Activated CD4-positive, alpha-beta T cell treated with anti-CD3 and anti-CD28 coated beads, Interleukin-2, amount 50 U/mL, for 24 hours (primary cell): ENCODE results near the gene CAPN5.
"Not testable (repeated sequence)": the region's sequence is repeated elsewhere in the genome, so short reads cannot be mapped to it uniquely, and the experiment has no call there.

Experiments
- DNase-seq, 2 donors: peaks; one replicate each; pipeline ENCODE4 v3.0.0-alpha.2; 2020; ENCODE audit warnings: low read depth in 1 of 2, low spot score in 1 of 2

Gene CAPN5

DNA sequence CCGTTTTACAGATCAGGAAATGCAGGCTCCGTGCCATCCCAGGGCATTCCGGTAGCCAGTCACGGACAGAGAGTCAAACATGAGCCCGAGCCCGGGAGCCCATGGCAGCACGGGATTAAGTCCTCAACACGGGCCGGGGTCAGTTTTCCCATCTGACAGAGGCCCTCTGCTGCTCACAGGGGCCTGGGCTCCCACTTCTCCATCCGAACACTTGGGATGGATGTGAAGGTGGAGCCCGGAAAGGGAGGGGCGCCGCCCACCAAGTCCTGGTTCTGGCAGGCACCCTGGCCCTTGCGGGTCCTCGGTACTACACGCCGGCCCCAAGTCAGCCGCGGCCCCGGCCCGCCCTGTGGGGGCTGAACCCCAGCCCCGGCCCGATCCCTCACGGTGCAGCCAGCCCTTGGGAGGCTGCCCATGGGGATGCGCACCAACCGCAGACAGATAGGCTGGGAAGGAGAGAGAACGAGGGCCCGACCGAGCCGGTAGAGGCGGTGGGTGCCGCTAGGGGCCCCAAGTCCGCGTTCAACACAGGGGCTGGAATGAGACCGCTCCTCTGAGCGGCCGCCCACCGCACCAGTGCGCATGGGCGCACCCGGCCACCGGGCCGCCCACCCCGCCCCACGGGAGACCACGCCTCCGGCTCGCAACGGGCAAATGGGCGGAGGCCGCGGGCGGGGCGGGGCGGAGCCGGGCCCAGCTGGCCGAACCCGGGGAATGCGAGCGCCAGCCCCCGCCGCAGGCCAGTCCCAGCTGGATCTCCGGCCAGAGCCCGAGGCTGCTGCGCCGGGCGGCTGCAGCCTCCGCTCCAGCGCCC lies at the start of gene CAPN5:
Gene CAPN5 (plus strand): TSS at position 743 of the 814 bp plus-strand sequence. CDS start 17,916 bp downstream, outside the sequence.
- DNase-seq, result peak; percentile 73 to 75

DNA sequence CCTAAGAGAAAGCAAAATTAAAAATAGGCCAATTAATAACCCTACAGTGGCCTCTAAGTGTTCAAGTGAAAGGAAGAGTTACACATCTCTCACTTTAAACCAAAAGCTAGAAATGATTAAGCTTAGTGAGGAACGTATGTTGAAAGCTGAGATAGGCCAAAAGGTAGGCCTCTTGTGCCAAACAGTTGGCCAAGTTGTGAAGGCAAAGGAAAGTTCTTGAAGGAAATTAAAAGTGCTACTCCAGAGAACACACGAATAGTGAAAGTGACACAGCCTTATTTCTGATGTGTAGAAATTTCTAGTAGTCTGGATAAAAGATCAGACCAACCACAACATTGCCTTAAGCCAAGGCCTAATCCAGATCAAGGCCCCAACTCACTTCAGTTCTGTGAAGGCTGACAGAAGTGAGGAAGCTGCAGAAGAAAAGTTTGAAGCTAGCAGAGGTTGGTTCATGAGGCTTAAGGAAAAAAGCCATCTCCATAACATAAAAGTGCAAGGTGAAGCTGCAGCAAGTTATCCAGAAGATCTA lies 48.3 kb upstream of the CAPN5 start:
- not testable (repeated sequence) for DNase-seq

DNA sequence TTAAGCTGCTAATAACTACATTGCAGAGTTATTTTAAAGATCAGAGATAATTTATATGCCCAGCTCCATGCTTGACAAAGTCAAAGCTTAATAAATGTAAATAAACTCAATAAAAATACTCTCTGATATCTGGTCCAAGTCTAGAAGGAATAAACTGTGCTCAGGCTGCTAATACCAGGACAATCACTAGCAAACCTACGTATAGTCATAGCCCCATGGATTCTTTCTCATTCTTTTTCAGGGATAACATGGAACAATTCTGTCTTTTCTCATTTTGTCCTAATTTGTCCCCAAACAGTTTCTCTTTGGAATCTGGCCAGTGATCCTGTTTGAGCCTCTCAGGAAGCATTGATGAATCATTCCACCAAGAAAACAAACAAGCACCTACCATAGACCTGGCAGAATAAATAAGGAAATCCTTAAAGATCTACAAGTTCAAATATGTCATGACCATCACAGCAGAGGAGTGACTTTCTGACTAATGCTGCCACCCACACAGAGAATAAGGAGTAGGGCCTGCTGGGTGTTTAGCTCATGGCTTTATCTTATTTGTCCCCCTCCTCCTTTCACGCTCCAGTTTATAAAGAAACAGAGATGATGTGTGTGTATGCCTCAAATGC lies 46.7 kb upstream of the CAPN5 start:
- DNase-seq, result no peak

DNA sequence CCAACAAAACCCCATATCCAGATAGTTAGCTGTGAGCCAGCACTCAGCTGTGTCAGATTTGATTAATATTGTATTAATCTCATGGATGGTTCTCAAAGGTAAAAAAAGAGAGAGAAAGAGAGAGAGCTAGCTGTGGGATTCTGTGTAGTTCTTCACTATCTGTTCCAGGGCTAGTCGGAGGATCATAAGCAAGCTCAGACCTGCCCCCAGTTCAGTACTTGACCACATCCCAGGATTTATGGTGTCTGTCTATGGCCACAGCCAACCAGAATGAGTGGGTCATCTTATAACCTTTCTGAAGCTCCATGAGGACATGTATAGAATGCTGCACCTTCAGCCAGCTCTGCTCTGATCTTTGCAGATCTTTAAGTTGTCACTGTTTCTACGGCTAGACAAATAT lies 46.0 kb upstream of the CAPN5 start:
- no peak for DNase-seq

DNA sequence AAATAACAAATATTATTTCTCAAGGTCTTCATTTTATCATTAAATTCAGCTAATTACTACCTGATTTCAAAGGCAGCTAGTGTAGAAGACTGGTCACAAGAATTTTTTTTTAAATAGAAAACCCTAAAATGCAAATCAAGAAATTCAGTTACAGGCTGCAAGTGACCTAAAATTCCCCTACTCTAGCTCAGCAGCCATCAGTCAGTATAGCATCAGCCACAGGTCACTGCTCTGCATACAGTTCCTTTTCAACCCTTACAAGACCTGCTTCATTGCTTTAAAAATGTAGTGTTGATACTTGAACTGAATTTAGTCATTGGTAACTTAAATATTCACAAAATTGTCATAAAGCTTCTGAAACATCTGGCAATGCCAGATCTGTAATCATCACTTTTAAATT lies 42.0 kb upstream of the CAPN5 start:
- no peak for DNase-seq

DNA sequence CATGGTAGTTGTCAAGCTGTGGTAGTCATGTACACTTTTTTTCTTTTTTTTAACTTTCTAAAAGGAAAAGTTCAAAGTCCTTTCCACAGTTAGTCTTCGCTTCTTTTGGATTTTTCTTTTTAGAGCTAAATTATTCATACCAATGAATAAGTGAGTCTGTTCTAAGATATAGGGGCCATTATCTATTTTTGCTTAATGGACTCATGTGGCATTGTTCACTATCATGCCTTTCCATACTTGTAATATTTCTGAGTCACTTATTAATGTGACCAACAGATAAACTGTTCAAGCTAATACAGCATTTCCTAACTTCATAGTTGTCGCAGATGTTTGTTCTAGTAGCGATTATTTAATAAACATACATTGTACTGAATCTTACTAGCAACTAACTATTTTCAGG lies 40.5 kb upstream of the CAPN5 start:
- DNase-seq, result no peak

DNA sequence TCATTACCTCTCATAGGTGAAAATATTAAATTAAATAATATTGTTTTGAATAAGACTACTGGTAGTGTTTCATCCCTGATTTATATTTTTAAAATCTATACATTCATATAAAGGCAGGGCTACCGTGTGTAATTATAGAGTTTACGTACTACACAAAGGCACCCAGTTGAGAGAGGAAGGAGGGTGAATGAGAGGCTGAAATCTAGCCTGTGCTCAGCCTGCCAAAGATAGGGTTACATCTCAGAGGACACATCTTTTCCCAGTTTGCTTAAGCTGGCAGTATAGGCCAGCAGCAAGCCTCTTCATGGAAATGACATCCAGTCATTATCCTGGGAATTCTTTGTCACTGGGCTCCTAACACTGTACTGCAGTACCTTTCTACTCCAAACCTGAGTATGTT lies 40.0 kb upstream of the CAPN5 start:
- DNase-seq, result no peak

DNA sequence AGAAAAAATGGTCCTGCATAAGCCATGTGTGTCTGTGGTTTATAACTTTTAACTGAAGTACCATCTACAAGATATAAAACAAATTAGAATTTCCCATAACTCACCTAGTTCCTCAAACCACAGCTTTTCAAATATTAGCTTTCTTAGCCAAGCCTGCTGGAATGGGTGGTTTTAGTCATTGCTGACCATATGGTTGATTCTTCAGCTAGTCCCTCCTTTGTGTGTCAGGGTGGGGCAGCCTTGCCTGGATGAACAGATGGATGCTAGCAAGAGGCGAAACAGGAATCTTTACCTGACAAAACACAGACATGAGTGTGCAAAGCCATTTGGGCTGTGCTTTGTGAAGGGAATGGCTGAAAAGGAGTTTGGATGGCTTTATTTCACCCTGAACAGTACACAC lies 39.5 kb upstream of the CAPN5 start:
- DNase-seq, result no peak

DNA sequence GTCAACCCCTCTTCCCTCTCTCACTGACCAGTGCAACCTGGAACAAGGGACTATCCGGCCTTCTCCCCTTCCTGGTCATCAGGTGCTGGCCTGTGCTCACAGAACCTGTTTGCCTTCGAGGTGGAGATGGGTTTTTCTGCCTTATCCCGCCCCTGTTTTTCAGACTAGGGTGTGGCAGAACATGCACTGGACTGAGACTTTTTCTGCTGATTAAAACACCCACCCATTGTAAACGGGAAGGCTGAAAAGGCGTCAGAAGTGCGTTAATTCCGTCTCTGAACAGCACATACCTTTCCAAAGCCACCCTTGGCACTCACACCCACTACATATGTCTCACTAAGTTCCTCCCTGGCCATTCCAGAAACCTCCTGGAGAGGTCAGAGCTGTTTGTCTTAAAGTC lies 36.9 kb upstream of the CAPN5 start:
- DNase-seq, result no peak

DNA sequence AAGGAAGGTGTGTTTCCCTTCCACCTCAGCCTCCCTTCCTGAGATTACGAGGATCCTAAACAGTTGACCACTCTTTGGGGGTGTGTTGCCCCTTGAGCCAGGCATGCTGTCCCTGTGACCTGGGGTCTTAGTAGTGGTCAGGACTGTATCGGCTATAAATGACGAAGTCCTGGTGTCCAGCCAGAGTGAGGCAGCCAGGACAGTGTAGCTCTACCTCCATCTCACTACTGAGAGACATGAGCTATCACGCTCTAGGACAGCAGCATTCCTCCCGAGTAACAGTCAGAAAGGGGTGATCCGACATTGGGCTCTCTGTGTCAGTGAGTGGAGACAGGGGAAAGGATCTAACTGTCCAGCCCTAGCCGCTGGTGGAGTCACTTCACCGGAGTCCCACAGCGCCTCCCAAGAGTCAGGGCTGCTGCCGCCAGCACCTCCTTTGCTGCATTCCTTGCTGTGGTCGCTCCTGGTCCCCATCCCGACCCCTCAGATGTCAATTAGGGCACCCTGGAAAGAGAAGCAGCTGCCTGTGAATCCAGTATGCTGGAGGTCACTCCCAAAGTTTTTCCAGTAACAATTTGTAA lies 35.8 kb upstream of the CAPN5 start:
- no peak for DNase-seq

DNA sequence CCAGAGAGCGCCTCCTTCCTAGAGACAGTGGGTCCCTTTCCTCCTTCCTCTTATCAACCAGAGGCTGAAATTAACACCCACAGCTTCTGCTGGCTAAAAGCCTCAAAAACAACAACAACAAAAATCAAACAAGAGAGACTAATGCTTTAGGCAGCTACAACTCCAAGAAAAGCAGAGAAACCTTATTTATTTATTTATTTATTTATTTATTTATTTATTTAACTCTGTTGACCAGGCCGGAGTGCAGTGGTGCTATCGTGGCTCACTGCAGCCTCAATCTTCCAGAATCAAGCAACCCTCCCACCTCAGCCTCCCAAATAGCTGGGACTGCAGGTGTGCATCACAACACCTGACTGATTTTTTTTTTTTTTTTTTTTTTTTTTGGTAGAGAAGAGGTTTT lies 35.2 kb upstream of the CAPN5 start:
- no peak for DNase-seq

DNA sequence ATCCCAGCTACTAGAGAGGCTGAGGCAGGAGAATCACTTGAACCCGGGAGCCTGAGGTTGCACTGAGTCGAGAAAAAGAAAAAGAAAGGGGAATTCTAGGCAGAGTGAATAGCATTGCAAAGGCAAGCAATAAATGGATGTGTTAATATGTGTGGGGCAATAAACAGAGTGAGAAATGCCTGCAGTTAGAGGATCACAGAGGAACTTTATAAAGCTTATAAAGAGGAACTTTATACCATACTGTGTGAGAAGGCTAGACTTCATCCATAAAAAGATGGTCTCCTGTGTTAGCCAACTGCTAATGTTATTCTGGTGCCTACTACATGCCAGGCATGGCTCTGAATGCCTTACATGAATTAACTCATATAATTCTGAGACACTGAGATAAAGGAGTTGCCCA lies 31.7 kb upstream of the CAPN5 start:
- no peak for DNase-seq

DNA sequence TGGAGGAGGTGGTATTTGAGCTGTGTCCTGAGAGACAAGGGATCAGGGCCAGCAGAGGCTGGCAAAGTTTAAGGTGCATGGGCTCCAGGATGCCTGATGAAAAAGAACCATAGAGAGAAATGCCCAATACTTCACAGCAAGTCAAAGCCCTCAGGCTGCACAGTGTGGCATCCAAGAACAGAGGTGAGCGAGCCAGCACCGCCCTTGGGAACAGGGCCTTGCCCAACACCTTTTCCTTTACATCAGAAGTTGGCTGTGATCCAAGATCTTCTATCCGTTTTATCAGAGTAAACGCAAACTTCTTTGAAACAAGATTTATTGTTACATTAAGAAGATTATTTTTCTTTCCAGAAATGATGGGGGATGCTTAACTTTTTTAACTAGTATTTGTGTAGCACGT lies 31.2 kb upstream of the CAPN5 start:
- no peak for DNase-seq

DNA sequence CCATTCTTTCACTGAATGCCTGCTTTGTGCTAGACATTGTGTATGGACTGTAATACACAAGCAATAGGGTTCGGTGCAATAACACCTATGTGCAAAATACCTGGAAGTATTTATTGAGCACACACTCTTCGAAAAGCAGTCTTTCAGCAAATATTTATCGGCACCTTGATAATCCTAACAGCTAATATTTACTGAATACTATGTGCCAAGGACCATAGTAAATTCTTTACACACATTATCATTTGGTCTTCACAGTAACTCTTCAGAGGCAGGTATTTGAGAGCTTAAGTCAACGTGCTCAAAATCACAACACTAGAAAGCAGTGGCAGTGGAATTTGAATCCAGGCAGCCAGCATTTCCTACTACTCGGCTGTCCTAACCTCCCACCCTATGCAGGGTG lies 30.4 kb upstream of the CAPN5 start:
- DNase-seq, result no peak

DNA sequence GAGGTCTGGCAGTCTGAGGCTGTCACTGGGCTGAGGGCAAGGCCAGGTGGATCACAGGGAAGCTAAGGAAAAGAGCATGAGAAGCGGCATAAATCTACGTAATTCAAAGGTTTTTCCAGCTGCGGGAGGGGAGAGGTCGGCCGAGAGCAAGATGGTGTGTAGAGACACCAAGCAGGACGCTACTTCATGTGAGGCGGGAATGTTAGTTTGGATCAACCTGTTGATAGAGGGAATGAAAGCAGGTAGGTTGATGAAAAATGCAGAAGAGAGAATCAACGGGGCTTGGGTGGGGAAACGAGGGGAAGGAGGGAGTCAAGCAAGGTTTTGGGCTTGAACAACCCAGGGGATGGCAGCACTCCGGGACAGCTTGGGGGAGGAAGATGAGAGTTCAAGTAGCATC lies 29.7 kb upstream of the CAPN5 start:
- DNase-seq, result no peak

DNA sequence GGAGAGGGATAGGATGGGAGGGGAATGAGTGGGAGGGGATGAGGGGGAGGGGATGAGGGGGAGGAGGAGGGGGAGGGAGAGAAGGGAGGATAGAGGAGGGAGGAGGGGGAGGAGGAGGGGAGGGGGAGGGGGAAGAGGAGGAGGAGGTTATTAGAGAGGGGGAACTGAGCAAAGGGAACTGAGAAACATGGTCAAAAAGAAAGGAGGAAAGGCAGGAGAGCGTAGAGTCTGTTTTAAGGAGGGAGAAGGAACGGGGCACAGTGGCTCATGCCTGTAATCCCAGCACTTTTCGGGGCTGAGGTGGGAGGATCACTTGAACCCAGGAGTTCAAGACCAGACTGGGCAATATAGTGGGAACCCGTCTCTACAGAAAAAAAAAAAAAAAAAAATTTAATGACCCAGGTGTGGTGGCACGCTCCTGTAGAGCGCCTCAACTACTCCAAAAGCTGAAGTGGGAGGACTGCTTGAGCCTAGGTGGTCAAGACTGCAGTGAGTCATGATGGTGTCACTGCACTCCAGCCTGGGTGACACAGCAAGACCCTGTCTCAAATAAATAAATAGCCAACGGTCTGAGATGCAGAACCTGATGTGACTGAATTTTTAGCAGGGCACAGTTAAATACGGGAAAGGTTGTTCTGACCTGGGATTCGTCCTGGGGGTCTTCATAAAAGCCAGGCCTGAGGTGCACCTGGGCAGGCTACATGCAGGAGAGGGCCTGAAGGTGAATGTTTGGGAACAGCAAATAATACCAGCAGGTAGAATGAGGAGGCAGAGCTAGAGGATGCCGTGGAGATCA lies 28.5 kb upstream of the CAPN5 start:
- no peak for DNase-seq

DNA sequence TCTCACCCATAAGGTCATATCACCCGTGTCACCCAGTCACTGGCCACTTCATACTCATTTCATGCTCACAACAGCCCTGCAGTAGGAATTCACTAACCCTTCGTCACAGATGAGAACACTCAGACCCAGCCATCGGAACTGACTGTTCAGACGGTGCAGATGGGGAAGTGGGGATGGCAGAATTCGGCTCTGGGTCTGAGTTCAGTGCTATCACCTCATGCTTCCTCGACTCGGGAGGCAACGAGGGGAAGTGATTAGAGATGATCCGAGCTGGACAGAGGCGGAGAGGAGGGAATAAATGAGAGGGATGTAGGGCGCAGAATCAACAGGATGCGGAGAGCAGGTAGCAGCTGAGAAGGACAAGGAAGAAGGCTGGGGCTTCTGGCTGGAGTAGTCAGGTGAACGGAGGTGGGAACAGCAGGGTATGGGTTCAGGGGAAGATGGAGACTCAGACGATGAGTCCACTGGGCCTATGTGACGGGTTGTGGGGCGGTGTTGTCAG lies 27.9 kb upstream of the CAPN5 start:
- no peak for DNase-seq

DNA sequence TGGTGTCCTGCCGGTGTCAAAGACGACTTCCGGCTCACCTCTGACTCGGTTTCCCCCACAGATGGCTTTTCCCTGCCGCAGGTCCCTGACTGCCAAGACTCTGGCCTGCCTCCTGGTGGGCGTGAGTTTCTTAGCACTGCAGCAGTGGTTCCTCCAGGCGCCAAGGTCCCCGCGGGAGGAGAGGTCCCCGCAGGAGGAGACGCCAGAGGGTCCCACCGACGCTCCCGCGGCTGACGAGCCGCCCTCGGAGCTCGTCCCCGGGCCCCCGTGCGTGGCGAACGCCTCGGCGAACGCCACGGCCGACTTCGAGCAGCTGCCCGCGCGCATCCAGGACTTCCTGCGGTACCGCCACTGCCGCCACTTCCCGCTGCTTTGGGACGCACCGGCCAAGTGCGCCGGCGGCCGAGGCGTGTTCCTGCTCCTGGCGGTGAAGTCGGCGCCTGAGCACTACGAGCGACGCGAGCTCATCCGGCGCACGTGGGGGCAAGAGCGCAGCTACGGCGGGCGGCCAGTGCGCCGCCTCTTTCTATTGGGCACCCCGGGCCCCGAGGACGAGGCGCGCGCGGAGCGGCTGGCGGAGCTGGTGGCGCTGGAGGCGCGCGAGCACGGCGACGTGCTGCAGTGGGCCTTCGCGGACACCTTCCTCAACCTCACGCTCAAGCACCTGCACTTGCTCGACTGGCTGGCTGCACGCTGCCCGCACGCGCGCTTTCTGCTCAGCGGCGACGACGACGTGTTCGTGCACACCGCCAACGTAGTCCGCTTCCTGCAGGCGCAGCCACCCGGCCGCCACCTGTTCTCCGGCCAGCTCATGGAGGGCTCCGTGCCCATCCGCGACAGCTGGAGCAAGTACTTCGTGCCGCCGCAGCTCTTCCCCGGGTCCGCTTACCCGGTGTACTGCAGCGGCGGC lies 27.0 kb upstream of the CAPN5 start:
- no peak for DNase-seq

DNA sequence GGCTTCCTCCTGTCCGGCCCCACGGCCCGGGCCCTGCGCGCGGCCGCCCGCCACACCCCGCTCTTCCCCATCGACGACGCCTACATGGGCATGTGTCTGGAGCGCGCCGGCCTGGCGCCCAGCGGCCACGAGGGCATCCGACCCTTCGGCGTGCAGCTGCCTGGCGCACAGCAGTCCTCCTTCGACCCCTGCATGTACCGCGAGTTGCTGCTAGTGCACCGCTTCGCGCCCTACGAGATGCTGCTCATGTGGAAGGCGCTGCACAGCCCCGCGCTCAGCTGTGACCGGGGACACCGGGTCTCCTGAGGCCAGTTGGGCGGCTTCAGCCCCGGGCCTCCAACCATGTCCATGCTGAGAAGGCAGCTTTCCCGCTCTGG lies 26.4 kb upstream of the CAPN5 start:
- DNase-seq, result no peak

DNA sequence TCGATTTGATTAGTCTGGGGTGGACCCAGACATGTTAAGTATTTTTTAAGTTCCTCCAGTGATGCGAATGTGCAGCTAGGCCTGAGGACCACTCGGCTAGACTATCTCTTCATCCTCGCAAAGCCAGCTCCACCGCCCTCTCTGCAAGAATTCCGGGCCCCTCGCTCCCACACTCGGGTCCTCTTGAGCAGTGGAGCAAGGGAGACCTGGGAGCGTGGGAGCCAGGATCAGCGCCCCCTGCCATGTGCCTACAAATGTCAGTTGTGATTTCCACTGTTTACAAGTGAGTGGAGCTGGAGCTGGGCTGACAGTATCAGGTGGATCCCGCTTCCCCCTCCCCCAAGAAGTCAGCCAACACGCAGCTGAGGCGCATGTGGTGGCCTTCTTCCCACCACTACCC lies 25.9 kb upstream of the CAPN5 start:
- DNase-seq, result no peak
